ELR (cell line): ENCODE results near the gene DNALI1.
"Not testable (repeated sequence)": the region's sequence is repeated elsewhere in the genome, so short reads cannot be mapped to it uniquely, and the experiment has no call there.

Experiments
- DNase-seq: peaks from one replicate; pipeline ENCODE4 v3.0.0-alpha.2; 2015; ENCODE audit warnings: low read depth

Gene DNALI1

GRCh38 chr1:37553927-37554808 lies 2.6 kb upstream of the DNALI1 start, which contains the start of gene SNIP1:
TSS of gene SNIP1 (minus strand) at chr1:37554293. CDS start at chr1:37554229, 64 bp downstream.
- DNase-seq = peak; percentile 95

GRCh38 chr1:37557402-37557801 lies 662 bp downstream of the DNALI1 start:
- DNase-seq = no peak

DNA sequence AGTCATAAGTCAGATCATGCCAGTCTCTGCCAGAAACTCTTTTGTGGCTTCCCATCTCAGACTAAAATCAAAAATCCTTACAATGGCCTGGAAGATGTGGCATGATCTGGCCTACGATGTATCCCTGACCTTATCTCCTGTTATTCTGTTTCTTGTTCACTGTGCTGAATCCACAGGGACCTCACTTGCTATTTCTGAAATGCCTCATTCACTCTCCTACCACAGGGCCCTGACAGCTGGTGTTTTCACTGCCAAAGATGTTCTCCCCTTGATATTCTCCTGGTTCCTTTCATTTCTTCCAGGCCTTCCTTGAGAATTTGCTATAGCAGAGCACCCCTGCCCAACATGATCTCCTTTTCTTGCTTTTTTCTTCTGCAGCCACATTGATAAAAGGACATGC lies 1.7 kb downstream of the DNALI1 start:
- no peak for DNase-seq

DNA sequence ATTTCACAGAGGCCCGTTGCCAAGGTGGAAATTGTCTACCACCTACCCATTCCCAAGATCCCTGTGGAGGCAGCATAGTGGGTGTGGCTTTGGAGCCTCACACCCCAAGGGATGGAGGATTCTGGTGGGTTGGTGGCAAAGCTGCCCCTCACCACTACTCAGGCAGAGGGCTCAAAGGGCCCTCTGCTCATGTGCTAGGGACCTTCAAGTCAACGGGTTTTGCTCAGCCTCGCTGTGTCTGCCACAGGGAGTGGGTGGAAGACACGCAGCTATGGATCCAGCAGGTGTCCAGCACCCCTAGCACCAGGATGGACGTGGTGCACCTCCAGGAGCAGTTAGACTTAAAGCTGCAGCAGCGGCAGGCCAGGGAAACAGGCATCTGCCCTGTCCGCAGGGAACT lies 2.3 kb downstream of the DNALI1 start:
- no peak for DNase-seq

- not testable (repeated sequence) for DNase-seq
These were observed 3.2 kb downstream of the DNALI1 start for GRCh38 chr1:37559957-37560379.

DNA sequence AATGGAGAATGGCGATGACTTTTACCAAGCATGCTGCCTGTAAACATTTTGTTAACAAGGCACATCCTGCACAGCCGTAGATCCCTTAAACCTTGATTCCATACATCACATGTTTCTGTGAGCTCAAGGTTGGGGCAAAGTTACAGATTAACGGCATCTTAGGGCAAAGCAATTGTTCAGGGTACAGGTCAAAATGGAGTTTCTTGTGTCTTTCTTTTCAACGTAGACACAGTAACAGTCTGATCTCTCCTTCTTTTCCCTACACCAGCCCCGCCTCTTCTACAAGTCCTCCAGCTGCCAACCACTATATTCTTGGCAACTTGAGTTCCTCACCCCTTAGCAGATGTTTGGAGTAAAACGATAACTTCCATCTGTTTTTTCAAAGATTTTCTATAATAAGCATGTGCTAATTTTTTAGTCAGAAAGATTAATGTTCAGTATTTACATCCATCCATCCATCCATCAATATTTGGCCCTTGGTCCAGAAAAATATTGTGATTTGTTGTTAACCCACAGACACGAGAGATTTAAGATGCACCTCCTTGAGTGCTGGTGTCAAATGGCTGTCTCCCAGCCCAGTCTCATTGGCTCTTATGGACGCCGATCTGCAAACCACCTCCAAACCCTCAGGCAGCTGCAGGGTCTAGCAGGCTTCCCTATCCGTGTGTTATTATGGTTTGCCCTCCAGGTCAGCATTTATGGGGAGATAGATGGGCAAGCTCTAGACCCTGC lies 3.8 kb downstream of the DNALI1 start:
- DNase-seq = no peak

DNA sequence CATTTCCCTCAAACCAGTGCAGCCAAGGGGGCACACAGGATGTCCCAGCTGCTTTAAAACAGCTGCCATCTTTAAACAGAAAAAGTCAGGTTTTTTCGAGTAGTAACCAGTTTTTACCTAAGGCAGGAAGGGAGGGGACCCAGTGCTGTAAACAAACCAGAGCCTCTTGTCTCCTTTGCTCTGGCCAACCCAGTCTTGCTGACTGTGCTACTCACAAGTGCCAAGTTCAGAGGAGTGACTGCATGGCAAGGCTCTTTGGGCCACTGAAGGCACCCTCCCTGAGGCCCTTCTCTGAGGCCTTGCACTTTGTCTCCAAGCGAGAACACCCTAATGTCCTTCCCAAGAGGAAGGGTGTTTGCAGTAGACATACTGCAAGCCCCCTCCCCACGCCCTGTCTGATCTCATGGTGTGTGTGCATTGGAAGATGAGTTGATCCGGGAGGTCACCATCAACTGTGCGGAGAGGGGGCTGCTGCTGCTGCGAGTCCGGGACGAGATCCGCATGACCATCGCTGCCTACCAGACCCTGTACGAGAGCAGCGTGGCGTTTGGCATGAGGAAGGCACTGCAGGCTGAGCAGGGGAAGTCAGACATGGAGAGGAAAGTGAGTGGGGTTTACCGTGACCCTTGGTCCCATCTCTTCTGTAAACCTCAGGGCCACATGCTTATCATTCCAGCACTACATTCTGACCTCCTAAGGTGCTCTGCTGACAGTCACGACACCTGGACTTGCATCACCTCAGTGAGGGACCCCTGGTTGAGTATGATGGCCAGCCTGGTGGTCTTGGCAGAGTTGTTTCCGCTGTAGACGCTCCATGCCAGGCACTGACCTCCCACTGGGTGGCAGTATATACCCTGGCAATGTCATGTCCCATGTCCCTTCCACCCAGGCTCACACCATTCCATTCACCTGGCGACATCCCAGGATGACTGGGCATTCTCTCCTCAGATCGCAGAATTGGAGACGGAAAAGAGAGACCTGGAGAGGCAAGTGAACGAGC lies 4.7 kb downstream of the DNALI1 start:
- DNase-seq = peak; percentile 67

DNA sequence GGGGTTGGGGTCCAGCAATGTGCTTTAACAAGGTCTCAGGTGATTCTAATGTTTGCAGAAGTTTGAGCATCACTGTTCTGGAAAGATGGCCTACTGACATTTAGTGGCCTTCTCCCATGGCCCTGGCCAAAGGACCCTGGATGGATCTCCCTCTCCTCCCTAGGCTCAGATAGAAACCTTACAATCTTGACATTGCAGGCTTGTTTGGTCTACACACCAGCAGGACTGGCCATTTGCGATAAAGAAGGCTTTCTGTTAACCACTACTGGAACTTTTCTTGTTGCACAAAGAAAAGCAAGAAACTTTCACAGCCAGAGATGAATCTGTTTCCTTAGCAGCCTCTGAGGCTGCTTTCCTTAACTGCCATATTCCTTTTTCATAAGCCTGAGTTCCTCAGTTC lies 6.2 kb downstream of the DNALI1 start:
- no peak for DNase-seq

GRCh38 chr1:37564892-37565291 lies 8.2 kb downstream of the DNALI1 start:
- no peak for DNase-seq

- no peak for DNase-seq
These were observed 10.3 kb downstream of the DNALI1 start for GRCh38 chr1:37567023-37567422.

DNA sequence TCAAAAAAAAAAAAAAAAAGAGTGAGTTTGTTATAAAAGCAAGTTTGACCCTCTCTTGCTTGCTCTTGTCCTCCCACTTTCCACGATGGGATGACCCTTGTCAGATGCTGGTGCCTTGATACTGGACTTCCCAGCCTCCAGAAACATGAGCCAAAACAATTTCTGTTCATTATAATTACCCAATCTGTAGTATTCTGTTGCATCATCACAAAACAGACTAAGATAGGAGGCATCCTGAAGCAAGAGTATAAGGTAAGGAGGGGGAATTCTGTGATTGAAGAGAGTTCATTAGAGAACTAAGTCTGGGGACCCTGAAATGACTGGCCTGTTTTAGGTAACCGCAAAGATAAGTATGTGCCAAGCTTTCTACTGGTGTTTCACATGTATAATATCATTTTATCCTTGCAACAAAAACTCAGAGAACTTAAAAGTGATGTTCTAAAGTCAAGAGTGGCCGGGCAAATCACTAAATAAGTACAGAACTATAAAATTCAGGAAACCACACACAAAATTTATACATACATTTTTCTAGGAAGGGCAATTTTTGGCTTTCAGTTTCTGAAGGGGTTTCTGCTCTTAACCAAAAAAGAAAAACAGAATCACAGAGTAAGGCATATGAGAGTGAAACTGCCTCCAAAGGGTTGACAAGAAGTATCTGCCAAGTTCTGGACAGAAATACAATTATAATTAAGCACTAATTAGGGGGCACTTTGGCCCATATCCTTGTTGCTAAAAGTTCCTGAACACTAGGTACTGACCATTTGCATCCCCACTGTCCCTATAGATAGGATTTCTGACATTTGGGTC lies 14.0 kb downstream of the DNALI1 start:
- no peak for DNase-seq

DNA sequence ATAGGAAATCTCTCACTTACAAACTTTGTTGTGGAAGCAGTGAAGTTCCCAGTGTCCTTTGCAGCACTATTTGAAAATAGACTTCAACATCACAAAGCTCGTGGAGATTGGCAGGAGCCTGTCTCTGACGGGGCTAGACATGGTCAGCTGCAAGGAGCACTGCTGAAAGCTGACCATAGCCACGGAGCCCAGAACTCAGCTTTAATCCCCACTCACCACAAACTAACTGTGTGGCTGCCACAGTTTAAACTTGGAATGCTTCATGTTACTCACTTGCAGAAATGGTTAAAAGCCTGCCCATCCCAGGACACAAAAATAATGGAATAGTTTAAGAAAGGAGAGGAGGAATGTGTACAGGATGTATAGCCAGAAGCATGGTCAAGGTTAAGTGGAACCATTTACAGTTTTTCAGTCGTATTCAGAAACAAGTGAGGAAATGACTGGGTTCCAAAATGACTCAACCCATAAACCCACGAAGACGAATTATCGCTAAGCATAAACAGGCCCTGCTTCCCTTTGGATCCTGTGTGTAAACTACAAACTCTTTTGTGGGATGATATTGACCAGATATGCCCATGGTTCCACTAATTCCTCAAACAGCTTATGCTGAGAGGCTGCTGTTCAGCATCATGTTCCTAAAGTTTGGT lies 18.2 kb downstream of the DNALI1 start:
- peak; percentile 89 for DNase-seq

GRCh38 chr1:37575692-37576091 lies 19.0 kb downstream of the DNALI1 start:
- peak; percentile 56 for DNase-seq

GRCh38 chr1:37584544-37584943 lies 27.8 kb downstream of the DNALI1 start:
- not testable (repeated sequence) for DNase-seq

DNA sequence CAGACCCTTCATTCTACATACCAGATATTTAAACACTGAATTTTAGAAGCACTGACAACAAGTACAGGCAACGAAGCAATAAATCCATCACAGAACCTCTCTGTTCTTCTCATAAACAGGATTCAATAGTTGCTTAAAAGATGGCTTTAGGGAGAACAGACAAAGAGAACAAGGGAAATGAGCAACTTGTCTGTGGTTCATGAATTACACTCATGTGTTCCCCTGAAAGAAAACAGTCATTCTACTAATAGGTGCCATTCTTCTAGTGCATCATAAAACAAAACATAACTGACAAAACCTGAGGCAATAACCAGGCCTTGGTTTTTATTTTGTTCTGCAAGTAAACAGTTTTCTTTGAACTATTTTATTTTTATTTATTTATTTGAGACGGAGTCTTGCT lies 32.2 kb downstream of the DNALI1 start:
- DNase-seq = no peak

- DNase-seq = no peak
These were observed 37.0 kb downstream of the DNALI1 start for GRCh38 chr1:37593726-37594125.

- DNase-seq = peak; percentile 97
These were observed 38.9 kb downstream of the DNALI1 start, which contains the start of gene GNL2 for GRCh38 chr1:37595440-37596181. TSS of gene GNL2 (minus strand) at chr1:37595937. CDS start at chr1:37595822, 115 bp downstream.

GRCh38 chr1:37596182-37596667 lies 39.5 kb downstream of the DNALI1 start:
- no peak for DNase-seq

DNA sequence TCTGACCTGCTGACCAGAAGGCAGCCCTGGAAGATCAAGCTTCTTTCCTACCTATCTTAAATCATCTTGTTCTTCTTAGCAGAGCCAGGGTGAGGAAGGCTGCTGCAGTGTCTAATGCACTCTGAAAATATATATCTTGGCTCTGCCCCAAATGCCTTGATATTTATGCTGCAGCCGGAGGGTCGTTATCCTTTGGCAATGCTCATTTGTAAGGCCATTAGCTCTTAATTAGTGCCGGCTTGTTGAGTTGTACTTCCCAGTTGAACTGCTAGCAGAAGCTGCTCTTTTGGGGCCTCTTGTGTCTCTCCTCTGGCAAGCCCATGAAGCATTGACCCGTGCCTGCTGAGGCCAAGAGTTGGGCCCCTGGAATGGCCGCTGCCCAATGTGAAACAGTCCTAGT lies 43.2 kb downstream of the DNALI1 start:
- DNase-seq = no peak
